ENCODE results near the gene SMG6.

GRCh38 chr17:2076087-2076984, 227.2 kb downstream of the SMG6 start:
- TF ChIP-seq JUN (CRISPR knock-in tag; IDR thresholded peaks at IDR 0.05) = no peak
- TF ChIP-seq FOXP1 (CRISPR knock-in tag; IDR thresholded peaks at IDR 0.05; ENCODE audit: borderline replicate concordance) = no peak
- no peak for TF ChIP-seq NFE2L1 (CRISPR knock-in tag; IDR thresholded peaks at IDR 0.05)
- TF ChIP-seq CTCF (IDR thresholded peaks at IDR 0.05) = no peak

Data from WTC11 (cell line).